ENCODE measurements around the gene SLC25A28.

GRCh38 chr10:99564361-99564760 is 55.9 kb downstream of the SLC25A28 start:
- TF ChIP-seq GATA2 (IDR thresholded peaks at IDR 0.05; ENCODE audit: low read depth, low read length): no peak
- TF ChIP-seq GATA3 (IDR thresholded peaks at IDR 0.05; ENCODE audit: low read depth, low read length): no peak
